ENCODE results near the gene TRIM44.
"Not testable (repeated sequence)": the region's sequence is repeated elsewhere in the genome, so short reads cannot be mapped to it uniquely, and the experiment has no call there.

Gene TRIM44

GRCh38 chr11:35746356-35747153 lies 84.0 kb downstream of the TRIM44 start:
- TF ChIP-seq CTCF (conservative IDR thresholded peaks at IDR 0.05) (no peak), ZFX (IDR thresholded peaks at IDR 0.05) (no peak)
- no peak overlapping the region for H3K27ac ChIP-seq

- no peak overlapping the region for H3K27ac ChIP-seq
- no peak for TF ChIP-seq CTCF (conservative IDR thresholded peaks at IDR 0.05)
Measured at GRCh38 chr11:35747668-35748067, 85.1 kb downstream of the TRIM44 start.

- no peak overlapping the region for H3K27ac ChIP-seq
- no peak for TF ChIP-seq CTCF (conservative IDR thresholded peaks at IDR 0.05)
- TF ChIP-seq ZFX (IDR thresholded peaks at IDR 0.05) = no peak
Measured at GRCh38 chr11:35748644-35749043, 86.1 kb downstream of the TRIM44 start.

DNA sequence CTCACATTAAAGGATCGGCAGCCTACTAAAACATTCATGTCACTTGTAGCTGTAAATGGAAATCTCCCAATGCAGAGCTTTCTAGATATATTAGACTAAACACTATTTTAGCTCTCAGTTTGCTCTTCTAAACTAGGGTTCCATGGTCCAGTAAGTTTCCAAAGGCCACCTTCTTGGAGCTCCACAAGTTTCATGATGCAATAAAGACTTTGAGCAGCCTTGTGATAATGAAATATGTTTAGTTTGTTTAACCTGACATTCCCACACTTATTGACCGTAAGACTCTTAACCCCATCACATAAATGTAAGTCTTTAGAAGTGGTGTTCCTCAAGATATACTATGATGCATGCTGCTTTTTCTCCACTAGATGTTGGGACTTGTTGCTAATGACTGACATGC lies 87.7 kb downstream of the TRIM44 start:
- no peak for TF ChIP-seq CTCF (conservative IDR thresholded peaks at IDR 0.05)
- no peak for TF ChIP-seq ZFX (IDR thresholded peaks at IDR 0.05)
- H3K27ac ChIP-seq = no peak overlapping the region

- TF ChIP-seq CTCF (conservative IDR thresholded peaks at IDR 0.05) = no peak
- TF ChIP-seq ZFX (IDR thresholded peaks at IDR 0.05) = no peak
- H3K27ac ChIP-seq = no peak overlapping the region
Measured at GRCh38 chr11:35750981-35751663, 88.5 kb downstream of the TRIM44 start.

DNA sequence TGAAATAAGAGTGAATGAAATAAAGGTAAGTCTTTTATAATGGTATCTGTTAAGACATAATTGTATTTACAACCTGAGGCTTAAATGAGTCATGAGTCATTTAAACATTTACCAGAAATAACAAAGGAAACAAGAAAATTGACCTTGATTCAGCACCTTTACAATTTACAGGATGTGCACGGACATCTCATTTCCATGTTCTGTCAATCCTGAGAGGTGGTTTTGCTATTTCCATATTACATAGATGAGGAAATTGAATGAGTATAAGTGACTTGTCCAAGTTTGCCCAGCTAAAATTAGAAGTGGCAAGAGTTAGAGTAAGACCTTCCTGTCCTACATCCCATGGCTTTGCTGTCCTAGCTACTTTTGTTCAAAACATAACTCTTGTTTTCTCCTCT lies 89.1 kb downstream of the TRIM44 start:
- TF ChIP-seq CTCF (conservative IDR thresholded peaks at IDR 0.05) = no peak
- TF ChIP-seq ZFX (IDR thresholded peaks at IDR 0.05) = no peak
- no peak overlapping the region for H3K27ac ChIP-seq

DNA sequence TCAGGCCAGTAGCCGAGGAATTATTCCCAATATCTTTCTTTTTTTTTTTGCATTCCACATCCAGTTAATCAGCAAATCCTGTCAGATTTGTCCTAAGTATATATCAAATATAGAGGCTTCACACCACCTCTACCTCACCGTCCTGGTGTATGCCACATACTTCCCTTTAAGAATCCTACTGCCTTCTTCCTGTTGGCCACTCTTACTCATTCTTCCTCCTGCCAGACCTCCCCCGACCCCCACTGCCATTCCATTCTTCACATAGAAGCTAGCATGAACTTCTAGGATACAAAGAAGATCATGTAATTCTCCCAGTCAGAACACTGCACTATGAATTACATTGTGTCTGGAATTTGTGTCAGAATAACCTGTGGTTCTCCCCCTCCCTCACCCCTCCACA lies 89.5 kb downstream of the TRIM44 start:
- TF ChIP-seq ZFX (IDR thresholded peaks at IDR 0.05) (no peak), CTCF (conservative IDR thresholded peaks at IDR 0.05) (no peak)
- no peak overlapping the region for H3K27ac ChIP-seq

DNA sequence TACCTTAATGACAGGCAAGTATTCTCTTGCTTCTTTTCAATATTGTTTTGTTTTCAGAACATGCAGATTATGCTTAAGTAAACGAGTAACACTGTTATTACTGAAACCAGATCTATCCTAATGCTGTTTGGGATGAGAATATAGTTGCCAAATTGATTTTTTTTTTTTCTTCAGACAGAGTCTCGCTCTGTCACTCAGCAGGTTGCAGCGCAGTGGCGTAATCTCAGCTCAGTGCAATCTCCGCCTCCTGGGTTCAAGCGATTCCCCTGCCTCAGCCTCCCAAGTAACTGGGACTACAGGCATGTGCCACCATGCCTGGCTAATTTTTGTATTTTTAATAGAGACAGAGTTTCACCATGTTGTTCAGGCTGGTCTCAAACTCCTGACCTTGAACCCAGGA lies 91.0 kb downstream of the TRIM44 start:
- not testable (repeated sequence) for H3K27ac ChIP-seq

GRCh38 chr11:35759951-35760350 lies 97.4 kb downstream of the TRIM44 start:
- not testable (repeated sequence) for H3K27ac ChIP-seq

Data from C4-2B (cell line).